Activated T-helper 1 cell treated with anti-CD3 and anti-CD28 coated beads, Interleukin-2, amount 50 U/mL, for 16 hours (primary cell): ENCODE measurements around the gene VAT1L.

Experiments
- DNase-seq, 2 donors: peaks; one replicate each; pipeline ENCODE4 v3.0.0-alpha.2; 2020; ENCODE audit warnings: low read depth in 1 of 2, low spot score in 1 of 2

Gene VAT1L

GRCh38 chr16:77833921-77834634, 45.7 kb downstream of the VAT1L start:
- DNase-seq = no peak

GRCh38 chr16:77834635-77835540, 46.5 kb downstream of the VAT1L start:
- DNase-seq = no peak

GRCh38 chr16:77836801-77837200, 48.4 kb downstream of the VAT1L start:
- DNase-seq = no peak

- no peak for DNase-seq
These were observed 50.4 kb downstream of the VAT1L start for GRCh38 chr16:77838597-77839255.

GRCh38 chr16:77840093-77840492, 51.7 kb downstream of the VAT1L start:
- DNase-seq = no peak

- DNase-seq = no peak
These were observed 52.5 kb downstream of the VAT1L start for GRCh38 chr16:77840673-77841501.

GRCh38 chr16:77841502-77841763, 53.1 kb downstream of the VAT1L start:
- DNase-seq = no peak

- no peak for DNase-seq
These were observed 54.1 kb downstream of the VAT1L start for GRCh38 chr16:77842468-77842867.

- no peak for DNase-seq
These were observed 55.0 kb downstream of the VAT1L start for GRCh38 chr16:77843405-77843804.

GRCh38 chr16:77844801-77845200, 56.4 kb downstream of the VAT1L start:
- no peak for DNase-seq

GRCh38 chr16:77849646-77850258, 61.4 kb downstream of the VAT1L start:
- no peak for DNase-seq

- no peak for DNase-seq
These were observed 62.4 kb downstream of the VAT1L start for GRCh38 chr16:77850636-77851333.

GRCh38 chr16:77853161-77853560, 64.8 kb downstream of the VAT1L start:
- no peak for DNase-seq

- DNase-seq = no peak
These were observed 68.2 kb downstream of the VAT1L start for GRCh38 chr16:77856438-77857160.

GRCh38 chr16:77858060-77858459, 69.7 kb downstream of the VAT1L start:
- DNase-seq = no peak

GRCh38 chr16:77859493-77860232, 71.3 kb downstream of the VAT1L start:
- DNase-seq = no peak

GRCh38 chr16:77860953-77861352, 72.6 kb downstream of the VAT1L start:
- DNase-seq = no peak

GRCh38 chr16:77863250-77863649, 74.9 kb downstream of the VAT1L start:
- DNase-seq = no peak

GRCh38 chr16:77866752-77867151, 78.4 kb downstream of the VAT1L start:
- DNase-seq = no peak
